ENCODE measurements around the gene POFUT1.

DNA sequence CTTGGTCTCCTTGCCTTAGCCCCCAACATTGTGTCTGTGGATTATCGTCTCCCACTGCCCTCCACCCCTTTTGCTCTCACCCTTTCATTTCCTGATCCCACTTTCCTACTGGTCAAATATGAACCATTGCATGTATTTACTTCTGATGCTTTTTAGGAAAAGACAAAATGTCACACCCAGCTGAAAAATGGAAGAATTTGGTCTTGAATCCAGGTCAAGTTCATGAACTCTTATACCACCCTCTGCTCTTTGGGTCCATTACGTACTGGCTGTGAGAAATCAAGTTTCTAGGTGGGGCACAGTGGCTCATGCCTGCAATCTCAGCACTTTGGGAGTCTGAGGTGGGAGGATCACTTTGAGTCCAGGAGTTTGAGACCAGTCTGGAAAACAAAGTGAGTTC is 54.0 kb downstream of the POFUT1 start:
- TF ChIP-seq, protein P1, sequence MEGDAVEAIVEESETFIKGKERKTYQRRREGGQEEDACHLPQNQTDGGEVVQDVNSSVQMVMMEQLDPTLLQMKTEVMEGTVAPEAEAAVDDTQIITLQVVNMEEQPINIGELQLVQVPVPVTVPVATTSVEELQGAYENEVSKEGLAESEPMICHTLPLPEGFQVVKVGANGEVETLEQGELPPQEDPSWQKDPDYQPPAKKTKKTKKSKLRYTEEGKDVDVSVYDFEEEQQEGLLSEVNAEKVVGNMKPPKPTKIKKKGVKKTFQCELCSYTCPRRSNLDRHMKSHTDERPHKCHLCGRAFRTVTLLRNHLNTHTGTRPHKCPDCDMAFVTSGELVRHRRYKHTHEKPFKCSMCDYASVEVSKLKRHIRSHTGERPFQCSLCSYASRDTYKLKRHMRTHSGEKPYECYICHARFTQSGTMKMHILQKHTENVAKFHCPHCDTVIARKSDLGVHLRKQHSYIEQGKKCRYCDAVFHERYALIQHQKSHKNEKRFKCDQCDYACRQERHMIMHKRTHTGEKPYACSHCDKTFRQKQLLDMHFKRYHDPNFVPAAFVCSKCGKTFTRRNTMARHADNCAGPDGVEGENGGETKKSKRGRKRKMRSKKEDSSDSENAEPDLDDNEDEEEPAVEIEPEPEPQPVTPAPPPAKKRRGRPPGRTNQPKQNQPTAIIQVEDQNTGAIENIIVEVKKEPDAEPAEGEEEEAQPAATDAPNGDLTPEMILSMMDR (conservative IDR thresholded peaks at IDR 0.05): no peak
- TF ChIP-seq EZH2 (IDR thresholded peaks at IDR 0.05; ENCODE audit: low read depth): no peak

Data from PC-9 (cell line).